GM21381 (cell line): ENCODE measurements around the gene CRIM1.

Experiments used
- ATAC-seq: cut with Tn5 transposase; IDR thresholded peaks from one replicate; pipeline ENCODE4 v1.9.1; 2021; ENCODE audit warnings: mild to moderate bottlenecking, moderate library complexity; ENCODE audit not compliant: unreplicated experiment

Gene CRIM1

DNA sequence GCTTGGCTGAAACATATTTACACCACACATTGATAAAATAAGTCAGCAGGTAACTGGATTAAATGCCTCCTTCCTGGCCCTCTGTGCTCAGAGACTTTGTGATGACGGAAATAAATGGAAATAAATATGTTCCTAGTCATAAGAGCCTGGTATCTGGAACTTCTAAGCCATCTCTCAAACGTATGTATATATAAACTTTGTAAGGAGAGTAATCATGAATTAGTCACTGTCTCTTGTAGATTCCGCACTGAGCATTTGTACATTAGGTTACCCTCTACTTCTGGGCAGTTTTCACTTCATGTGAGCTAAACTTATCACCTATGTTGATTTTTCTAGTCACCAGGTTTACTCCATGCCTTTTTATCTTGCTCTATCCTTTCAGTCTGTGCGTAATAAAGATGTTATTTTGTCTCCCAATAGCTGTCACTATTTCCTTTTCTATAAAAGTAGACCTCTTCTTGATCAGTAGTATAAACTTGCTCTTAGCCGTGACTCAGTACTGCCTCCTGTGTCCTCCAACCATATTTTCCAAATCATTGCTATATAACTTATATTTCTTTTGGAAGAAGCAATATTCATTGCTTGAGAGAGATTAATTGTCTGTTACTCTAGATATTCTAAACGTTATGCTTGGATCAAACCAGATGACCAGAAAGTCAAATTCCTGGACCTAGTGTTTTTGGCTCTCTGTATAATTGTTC lies 189.2 kb downstream of the CRIM1 start:
- no peak for ATAC-seq

DNA sequence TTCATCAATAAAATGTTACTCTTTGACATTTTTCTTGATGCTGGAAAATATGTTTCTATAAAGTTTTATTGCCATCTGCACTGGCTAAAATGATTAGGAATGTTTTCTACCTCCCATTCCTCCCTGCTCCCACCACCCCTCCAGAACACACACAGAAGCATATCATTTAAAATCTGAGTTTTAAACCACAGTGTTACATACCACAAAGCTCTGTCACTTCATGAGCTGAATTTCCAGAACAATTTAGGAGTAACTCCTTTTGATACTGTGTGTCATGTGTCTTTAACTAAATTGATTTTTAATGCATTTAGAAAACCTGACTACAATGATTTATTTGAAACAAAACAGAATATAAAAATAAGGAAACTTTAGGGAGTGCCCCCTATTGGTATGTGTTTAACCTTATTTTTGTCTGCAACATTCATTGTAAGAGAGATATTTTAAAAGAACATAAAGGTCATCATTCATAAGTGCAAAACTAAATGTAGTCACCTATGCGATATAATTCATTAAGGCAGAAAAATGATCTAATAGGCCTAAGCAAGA lies 190.4 kb downstream of the CRIM1 start:
- ATAC-seq = no peak

DNA sequence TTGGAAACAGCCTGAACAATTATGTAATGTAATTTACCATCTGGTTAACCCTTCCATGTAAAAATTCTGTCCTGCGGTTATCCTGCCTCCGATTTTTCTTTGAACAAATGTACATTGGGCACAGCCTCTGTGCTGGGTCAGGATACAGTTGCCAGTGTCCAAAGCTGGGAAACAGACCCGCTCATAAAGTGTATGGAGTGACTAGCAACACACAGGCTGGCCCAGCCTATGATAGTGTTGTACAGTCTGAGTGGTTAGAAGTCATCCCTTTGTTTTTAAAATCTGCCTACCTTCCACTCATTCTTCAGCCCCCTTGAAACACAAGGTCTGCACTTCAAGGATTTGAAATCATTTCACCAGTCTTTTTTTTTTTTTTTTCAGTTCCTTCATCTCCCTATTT lies 192.3 kb downstream of the CRIM1 start:
- no peak for ATAC-seq

DNA sequence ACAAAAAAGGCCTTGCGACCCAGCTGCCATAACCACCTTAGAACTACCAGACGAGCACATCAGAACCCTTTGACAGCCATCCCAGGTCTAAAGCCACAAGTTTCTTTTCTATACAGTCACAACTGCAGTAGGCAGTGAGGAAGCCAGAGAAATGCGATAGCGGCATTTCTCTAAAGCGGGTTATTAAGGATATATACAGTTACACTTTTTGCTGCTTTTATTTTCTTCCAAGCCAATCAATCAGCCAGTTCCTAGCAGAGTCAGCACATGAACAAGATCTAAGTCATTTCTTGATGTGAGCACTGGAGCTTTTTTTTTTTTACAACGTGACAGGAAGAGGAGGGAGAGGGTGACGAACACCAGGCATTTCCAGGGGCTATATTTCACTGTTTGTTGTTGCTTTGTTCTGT lies 193.6 kb downstream of the CRIM1 start:
- no peak for ATAC-seq

DNA sequence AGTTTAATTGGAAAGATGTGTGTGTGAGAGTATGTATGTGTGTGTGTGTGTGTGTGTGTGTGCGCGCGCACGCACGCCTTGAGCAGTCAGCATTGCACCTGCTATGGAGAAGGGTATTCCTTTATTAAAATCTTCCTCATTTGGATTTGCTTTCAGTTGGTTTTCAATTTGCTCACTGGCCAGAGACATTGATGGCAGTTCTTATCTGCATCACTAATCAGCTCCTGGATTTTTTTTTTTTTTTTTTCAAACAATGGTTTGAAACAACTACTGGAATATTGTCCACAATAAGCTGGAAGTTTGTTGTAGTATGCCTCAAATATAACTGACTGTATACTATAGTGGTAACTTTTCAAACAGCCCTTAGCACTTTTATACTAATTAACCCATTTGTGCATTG lies 194.4 kb downstream of the CRIM1 start:
- no peak for ATAC-seq

DNA sequence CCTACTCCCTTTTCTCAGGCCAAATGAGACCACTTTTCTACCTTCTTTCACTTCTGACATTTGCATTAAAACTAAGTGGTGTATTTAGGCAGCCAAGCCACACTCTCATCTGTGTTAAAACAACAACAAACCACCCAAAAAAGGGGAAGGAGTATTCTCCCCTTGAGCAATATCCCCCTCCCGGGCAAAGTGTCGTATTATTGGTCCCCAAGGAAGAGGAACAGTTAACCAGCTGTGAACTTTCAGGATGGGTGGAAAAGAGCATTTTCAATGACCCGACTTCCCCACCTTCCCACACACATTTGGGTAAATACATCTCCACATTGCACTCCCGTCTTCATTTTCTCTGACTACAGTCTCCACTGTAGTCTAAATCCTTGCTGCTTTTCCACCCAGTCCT lies 198.1 kb downstream of the CRIM1 start:
- ATAC-seq = no peak

DNA sequence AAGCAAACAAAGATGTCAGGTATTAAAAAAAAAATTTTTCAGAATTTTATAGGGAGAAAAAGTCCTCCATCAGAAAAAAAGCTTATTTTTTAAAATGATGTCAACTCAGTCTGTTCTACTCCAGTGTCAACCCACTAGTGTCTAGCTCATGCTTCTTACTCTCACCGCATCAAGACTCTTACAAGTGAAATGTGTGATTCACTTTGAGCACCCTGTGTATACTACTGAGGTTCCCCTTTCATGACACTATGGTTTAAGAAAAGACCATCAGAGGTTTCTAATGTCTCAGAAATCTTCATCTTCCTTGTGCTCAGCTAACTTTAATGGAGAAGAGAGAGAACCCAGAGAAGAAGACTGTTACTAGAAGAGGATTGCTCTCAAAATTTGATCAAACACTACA lies 199.0 kb downstream of the CRIM1 start:
- ATAC-seq = no peak

DNA sequence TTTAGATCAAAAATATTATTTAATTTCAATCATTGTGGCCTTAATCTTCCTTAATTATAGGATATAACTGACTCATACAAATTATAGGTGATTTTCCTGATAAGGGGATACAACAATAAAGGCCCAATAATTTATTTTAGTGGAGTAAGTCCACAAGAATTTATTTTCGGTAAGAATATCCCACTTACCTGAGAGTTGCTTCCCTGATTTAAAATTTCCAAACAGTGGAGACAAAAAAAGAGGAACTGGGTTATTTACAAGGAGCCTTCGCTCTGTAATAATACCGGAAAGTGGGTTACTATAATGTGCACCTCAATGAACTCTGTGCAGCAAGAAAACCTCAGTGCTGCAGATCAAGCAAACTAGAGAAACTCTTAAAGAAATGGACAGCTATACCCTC lies 200.2 kb downstream of the CRIM1 start:
- ATAC-seq = no peak

DNA sequence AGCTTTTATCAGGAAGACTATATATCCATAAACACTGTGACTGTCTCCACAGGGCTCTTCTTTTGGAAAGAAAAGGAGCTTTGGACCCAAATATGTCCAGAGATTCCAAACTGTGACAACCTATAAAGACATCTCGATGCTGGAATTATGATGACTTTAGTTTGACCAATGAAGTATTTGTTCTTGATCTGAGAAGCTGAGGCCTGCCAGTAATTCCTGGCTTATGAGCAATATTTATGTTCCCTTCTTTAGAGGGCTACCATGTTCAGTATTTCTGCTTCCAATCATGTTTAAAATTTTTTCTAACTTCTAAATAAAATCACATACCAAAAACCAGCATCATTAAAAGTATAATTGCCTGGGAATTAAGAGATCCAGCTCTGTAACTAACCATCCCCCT lies 201.3 kb downstream of the CRIM1 start:
- no peak for ATAC-seq

DNA sequence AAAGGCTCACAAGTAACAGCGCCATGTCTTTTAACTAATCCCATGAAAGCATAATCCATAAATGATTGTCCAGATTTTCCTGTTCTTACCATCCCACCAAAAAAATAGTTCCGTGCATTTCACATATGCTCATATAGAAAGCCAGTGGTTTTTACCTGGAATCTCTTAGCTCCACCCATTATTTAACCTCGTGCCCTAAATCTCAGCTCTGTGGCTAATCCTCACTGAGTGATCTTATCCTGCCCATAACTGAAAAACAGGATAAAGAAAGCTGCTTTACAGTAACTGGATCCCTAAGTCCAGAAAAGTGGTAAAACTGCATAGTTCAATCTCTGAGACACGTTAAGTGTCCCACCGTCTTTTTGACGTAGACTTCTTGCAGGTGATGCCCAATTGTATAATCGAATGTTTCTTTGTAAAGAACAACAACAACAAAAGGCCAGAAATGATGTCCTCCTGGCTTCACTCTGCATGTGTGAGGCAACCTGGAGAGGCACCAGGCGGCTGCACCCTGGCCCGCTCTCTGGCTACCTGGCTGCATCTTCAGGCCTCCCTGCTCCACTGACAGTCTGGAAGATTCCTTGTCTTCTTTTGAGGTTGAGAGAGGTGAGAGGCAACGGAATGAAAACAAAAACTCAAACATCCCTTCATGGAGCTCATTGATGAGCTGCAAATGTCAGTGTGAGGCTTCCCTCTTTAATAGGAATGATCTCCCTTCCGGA lies 203.8 kb downstream of the CRIM1 start:
- no peak for ATAC-seq

DNA sequence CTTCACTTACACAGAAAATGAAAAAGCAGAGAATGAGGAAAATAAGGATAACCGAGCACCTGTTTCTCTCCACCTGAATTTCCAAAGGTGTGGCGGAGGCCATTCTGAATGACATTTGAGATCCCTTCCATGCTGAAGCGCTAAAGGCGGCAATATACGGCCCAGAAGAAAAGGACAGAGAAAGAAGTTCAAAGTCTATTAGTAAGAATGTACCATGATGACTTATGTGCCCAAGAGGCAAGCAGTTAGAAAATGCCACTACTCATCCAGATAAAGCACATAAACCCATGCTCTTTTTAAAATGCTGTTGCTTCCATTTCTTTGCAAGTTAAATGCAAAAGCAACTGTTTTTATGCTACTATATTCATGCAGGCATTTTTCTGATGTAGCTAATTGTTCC lies 205.1 kb downstream of the CRIM1 start:
- no peak for ATAC-seq

DNA sequence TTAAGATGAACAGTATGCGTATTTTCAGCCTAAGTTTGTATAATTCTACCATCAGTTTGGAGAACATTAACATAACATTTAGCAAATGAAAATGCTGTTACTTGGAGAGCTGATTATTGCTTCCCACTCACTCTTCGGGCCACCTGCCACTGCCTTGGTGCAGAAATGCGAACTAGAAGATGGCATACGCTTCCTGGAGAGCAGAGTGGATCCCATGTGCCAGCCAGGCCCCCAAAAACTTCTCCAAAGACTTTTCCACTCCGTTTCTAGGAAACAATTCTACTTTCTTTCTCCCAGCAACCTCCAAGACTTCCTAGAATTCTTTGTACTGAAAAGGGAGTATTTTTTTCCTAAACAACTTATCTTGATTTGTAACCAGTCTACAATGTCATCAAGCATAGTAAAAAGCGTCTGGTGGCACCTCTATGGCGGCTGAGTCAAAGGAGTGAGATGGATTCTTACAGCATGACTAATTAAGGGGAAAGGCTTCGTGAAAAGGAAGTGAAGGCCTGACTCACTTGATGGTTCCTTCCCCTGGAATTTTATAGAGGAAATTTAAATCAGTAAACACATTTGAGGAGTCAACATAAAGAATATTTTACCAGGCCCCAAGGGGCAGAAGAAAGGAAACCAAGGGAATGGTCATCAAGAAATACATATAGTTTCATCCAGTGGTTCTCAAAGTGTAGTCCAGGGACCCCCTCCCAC lies 205.8 kb downstream of the CRIM1 start:
- ATAC-seq = no peak

DNA sequence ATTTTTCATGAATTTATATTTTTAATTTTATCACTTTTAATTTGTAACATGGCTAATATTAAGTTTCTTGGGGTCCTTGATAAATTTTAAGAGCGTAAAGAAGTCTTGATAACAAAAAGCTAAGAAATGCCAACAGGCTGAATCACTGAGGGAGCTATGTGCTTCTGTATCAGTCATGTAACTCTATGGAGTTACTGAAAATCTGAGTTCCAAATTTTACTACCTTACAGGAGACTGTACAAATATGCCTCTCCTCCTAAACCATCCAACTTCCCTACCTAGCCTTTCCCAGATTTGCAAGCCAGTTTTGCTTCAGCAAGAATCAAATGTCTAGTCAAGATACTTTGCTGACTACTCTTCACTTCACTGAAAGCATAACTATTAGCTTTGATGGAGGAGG lies 206.7 kb downstream of the CRIM1 start:
- no peak for ATAC-seq

DNA sequence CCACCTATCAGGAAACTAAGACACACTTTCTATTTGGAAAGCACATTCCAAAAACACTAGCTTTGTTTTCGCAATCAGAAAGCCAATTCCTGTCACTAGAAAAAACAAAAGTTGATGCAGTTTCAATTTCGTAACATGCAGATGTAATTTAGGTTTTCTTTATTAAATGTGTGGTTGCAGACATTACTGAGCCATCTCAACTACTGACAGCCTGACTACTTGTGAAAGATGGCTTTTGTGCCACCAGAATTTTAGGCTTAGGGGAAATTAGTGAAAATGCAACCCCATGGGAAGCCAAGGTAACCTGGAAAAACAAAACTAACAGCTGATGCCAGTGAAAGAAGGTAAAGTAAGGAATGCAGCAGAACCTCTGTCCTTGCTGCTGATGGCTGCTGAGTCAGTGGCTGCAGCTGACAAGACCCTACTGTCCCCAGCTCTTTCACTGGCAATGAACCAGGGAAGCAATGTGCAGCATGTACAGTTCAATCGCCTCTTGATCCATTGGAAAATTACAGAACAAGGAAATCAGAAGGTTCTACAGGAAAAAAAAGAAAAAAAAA lies 207.5 kb downstream of the CRIM1 start:
- no peak for ATAC-seq

DNA sequence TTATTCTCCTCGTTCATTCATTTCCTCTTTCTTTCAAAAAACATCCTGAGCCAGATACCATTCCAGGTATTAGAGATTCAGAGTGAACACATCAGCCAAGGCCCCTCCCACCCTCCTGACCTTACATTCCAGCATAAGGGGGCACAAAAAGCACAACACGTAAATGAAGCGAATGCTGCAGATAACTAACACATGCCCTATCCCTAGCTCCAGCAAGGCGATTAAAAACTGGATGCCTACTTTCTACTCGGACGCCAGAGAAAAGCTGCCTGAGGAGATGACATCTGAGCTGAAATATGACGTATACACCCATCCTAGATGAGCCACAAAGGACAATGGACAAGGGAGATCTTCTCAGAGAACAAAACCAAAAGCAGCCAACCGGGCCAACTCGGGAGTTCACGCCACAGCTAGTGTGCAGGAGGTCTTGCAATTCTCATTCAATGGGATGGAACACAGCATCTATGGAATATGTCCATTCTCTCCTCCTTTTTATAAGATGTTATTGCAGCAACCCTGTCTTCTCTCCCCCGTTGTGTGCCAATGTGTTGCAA lies 208.9 kb downstream of the CRIM1 start:
- ATAC-seq = no peak

DNA sequence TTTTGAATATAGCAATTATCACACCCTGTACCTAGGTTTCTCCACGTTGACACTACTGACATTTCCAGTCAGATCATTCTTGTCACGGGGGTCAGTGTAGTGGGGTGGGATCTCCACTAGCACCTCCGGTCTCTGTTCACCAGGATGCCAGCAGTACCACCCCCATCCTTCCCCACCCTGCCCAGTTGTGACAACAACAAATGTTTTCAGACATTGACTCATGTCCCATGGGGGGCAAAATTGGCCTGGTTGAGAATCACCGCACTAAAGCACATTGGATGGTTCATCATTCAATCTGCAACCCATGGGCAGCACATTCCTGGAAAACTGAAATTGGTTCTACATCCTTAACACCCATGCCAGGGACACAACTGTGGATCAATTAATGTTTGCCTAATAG lies 210.1 kb downstream of the CRIM1 start:
- no peak for ATAC-seq

DNA sequence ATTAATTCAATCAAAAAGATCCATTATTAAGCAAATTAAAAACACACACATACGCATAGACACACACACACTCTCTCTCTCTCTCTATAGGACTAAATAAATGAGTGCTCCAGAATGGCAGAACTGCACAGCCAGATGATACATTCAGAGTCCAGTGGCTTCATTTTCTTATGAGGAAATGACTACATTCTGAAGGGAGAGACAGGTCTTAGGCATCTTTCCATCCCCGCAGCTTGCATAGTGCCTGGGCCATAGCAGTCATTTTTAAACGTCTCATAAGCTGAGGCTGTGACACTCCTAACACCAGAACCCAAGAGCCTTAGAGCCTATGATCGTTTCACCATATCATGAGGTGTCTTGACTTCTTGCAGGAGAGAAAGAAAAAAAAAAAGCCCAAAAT lies 211.3 kb downstream of the CRIM1 start:
- ATAC-seq = no peak

DNA sequence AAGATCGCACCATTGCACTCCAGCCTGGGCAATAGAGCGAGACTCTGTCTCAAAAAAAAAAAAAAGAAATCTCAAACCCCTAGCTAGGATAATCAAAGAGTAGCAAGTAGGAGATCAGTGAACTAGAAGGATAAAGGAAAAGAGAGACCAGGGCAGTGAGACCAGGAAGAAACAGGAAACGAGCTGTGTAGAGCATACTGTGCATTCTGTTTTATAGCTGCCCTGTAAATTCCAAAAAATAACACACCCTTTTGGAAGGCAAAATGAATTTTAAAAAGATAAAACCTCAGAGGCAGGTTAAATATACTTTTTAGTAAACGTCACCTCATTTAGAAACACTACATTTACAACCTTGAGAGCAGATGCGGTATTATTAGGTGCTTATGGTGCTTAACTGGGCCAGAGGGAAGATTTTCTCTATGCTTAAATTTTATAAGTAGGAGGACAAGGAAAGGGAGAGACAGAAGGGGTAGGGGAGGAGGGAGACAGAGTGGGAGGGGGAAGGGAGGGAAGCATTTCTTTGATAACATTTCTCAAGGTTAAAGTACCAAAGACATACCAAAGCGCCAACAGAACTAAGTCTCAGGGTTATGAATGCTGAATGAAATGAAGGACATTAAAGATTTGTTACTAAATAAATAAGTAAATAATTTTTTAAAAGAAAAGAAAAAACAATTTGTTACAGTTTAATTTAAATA lies 212.3 kb downstream of the CRIM1 start:
- no peak for ATAC-seq

DNA sequence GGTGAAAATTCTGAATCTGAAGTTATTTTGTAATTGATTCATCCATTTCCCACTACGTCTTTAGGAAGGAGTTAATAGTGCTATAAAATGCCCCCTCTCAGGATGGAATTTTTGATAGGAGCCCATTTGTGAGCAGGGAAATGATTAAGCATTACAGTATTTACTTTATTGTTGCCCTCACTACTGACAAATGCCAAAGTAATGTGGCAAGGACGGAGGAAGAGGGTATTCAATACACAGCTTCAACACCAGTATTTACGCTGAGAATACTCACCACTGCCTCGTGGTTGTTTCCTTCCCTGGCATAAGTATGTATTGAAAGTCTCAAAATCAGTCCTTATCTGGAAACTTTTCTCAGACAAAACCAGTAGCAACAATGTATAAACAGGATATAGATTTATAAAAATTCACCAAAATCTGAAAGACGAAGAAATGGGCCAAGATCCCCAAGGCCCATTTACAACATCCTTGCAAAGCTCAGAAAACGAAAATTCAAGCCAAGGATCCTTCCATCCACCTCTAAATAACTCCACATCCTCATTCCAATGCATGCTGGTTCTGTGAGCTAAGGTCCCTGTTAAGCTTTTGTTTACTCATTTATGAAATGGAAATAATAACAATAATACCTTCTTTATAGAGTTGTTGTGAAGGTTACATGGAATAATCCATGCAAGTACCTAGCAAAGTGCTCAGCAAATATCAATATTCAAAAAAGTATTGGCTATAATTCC lies 213.1 kb downstream of the CRIM1 start:
- no peak for ATAC-seq

DNA sequence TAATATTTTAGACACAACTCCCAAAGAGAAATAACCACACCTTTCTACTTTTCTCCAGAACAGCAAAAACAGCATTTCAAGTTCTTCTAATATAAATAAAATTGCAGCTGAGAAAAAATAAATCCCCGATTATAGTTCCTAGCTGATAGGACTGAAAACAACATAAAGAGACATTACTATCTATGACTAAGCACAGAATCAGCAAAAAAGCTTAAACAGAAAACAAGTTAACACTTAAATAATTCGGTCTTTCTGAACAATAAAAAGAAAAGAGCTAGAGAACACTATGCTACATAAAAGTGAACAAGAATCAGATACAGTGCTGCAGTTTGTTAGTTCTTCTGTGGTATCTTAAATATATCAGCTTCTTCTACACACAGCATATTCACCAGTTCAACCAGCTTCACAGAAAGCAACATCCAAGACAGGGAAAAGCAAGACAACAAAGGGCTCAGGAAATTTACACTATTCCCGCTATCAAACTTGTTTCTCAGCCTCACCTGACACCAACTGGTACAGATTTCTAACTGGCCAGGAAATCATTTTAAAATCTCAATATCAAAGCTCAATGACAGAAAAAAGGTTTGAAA lies 213.8 kb downstream of the CRIM1 start:
- no peak for ATAC-seq
